Thyroid gland (tissue), 4 donors: Measurements from ENCODE around the gene ZNF586. TPM values are rescaled to one million over a fixed set of nuclear protein-coding genes. Genes with fewer than 3 reads are reported as not detected.

ENCODE experiments used
- DNase-seq, 2 donors: peaks; one replicate each; pipeline ENCODE4 v3.0.0-alpha.2; 2019
- H3K27ac ChIP-seq, 3 donors: fragments of 200-600 bp; sonication (generic); 1 replicate in 2 of 3; 2 replicates in 1 of 3; pipeline ENCODE4 v1.5.1; 2016 to 2019; ENCODE audit warnings: mild to moderate bottlenecking in 1 of 3, moderate library complexity in 1 of 3
- H3K27me3 ChIP-seq: fragments of 200-600 bp; sonication (generic); one replicate; pipeline ENCODE4 v1.5.1; 2019
- H3K36me3 ChIP-seq, 2 donors: fragments of 200-600 bp; sonication (generic); one replicate each; pipeline ENCODE4 v1.5.1; 2016 to 2019
- H3K4me1 ChIP-seq, 2 donors: fragments of 200-600 bp; sonication (generic); one replicate each; pipeline ENCODE4 v1.5.1; 2017 to 2019
- H3K4me3 ChIP-seq, 3 donors: fragments of 200-600 bp; sonication (generic); replicated peaks in 1 of 3; 1 replicate in 2 of 3; 2 replicates in 1 of 3; pipeline ENCODE4 v1.5.1; 2016; ENCODE audit warnings: mild to moderate bottlenecking in 1 of 3
- H3K9me3 ChIP-seq: fragments of 200-600 bp; sonication (generic); one replicate; pipeline ENCODE4 v1.5.1; 2017
- CTCF ChIP-seq, 6 experiments: fragments of 200-600 bp in 3 of 6; fragments of 450-650 bp in 3 of 6; sonication (generic) in 3 of 6; IDR thresholded peaks; one replicate each; pipeline ENCODE4 v1.5.1; 2016 to 2019; ENCODE audit warnings: antibody characterized with exemption in 6 of 6, mild to moderate bottlenecking in 2 of 6, inconsistent platforms in 1 of 6, moderate library complexity in 1 of 6
- POLR2A ChIP-seq, 2 donors: fragments of 450-650 bp; IDR thresholded peaks; one replicate each; pipeline ENCODE4 v1.6.1; 2017; ENCODE audit warnings: antibody characterized with exemption in 2 of 2, mild to moderate bottlenecking in 2 of 2, moderate library complexity in 1 of 2
- WGBS, 2 donors: methylation state at CpG; one replicate each; pipeline ENCODE4 v1.1.5; 2017; 5-methylcytosine and 5-hydroxymethylcytosine counted together
- intact Hi-C: fragments of 100-400 bp; cut with DNase I; formaldehyde crosslinking; loops from one replicate; pipeline ENCODE4 v1.15.1; 2023
- total RNA-seq, 4 donors: library from RNA; depleted of rRNA; stranded (reverse); fragments of >200 nt; gene quantifications; one replicate each; pipeline ENCODE4 v1.2.3, GENCODE V29; 2016

The ZNF586 gene
- total RNA-seq, 4 donors from 2014 or later, result 23.8 to 30.5 (median 27.5) TPM

- Histone ChIP-seq H3K4me1 (peaks cover 13 to 25% of the 10 kb centered on the region in 2 donors), H3K36me3 (no peaks in the 10 kb centered on the region), H3K27me3 (no peaks in the 10 kb centered on the region), H3K9me3 (no peaks in the 10 kb centered on the region), H3K27ac (peak overlapping the region in 2 of 3 donors; percentile 22 to 57), H3K4me3 (peak overlapping the region; percentile 18 to 98 (median 52))
- WGBS, 2 donors, result 10 to 19% methylated on average over 11 to 13 of the region's 13 CpGs
- intact Hi-C loops, result loop anchor here (10.0 kb wide), 1 partner anchor 49 kb away; the partner anchor contains the start of gene ZNF586
- no peak for TF ChIP-seq CTCF (IDR thresholded peaks at IDR 0.05)
- no peak for TF ChIP-seq POLR2A (IDR thresholded peaks at IDR 0.05)
- peak in 1 of 2 donors; percentile 27 for DNase-seq
Observed at GRCh38 chr19:57813919-57814504, 44.5 kb downstream of the ZNF586 start.

- WGBS, 2 donors, result 2% methylated on average over 25 to 31 of the region's 50 CpGs
- intact Hi-C loops, result loop anchor here (10.0 kb wide), 1 partner anchor 50 kb away; the partner anchor contains the start of gene ZNF586
- peak; percentile 83 to 87 for DNase-seq
- Histone ChIP-seq H3K27ac (peak within 1 kb of the TSS; percentile 22 to 63 (median 57)), H3K9me3 (no peaks in the 10 kb centered on the region), H3K4me1 (peaks cover 13 to 26% of the 10 kb centered on the region in 2 donors), H3K27me3 (no peaks in the 10 kb centered on the region), H3K4me3 (peak within 1 kb of the TSS; percentile 18 to 98 (median 52)), H3K36me3 (no peaks in the 10 kb centered on the region)
- TF ChIP-seq POLR2A (IDR thresholded peaks at IDR 0.05), result peak; percentile 21 to 92
- TF ChIP-seq CTCF (IDR thresholded peaks at IDR 0.05), result no peak
Observed at GRCh38 chr19:57814505-57815246, 45.2 kb downstream of the ZNF586 start, which contains the start of gene ZNF552. TSS of gene ZNF552 (minus strand) at chr19:57814913. CDS start at chr19:57814743, 170 bp downstream.

- H3K9me3 ChIP-seq, result no peaks in the 10 kb centered on the region
- intact Hi-C loops, result loop anchor here (10.0 kb wide), 1 partner anchor 51 kb away; the partner anchor contains the start of gene ZNF586
- H3K27me3 ChIP-seq, result no peaks in the 10 kb centered on the region
- peak overlapping the region in 1 of 3 donors; percentile 57 for H3K27ac ChIP-seq
- 89 to 91% methylated on average over 17 of the region's 17 CpGs for WGBS, 2 donors
- H3K36me3 ChIP-seq, result no peaks in the 10 kb centered on the region
- H3K4me3 ChIP-seq, result peak overlapping the region in 1 of 3 donors; percentile 52
- no peak for DNase-seq
- peaks cover 13 to 29% of the 10 kb centered on the region in 2 donors for H3K4me1 ChIP-seq
- TF ChIP-seq CTCF (IDR thresholded peaks at IDR 0.05) (no peak), POLR2A (IDR thresholded peaks at IDR 0.05) (no peak)
Observed at GRCh38 chr19:57815247-57816075, 46.0 kb downstream of the ZNF586 start.

- H3K4me3 ChIP-seq, result no peak overlapping the region
- WGBS, 2 donors, result 89 to 98% methylated on average over 7 of the region's 7 CpGs
- no peaks in the 10 kb centered on the region for H3K27me3 ChIP-seq
- intact Hi-C loops, result loop anchor here (10.0 kb wide), 1 partner anchor 52 kb away; the partner anchor contains the start of gene ZNF586
- H3K36me3 ChIP-seq, result no peaks in the 10 kb centered on the region
- no peak overlapping the region for H3K27ac ChIP-seq
- no peaks in the 10 kb centered on the region for H3K9me3 ChIP-seq
- no peak for DNase-seq
- TF ChIP-seq CTCF (IDR thresholded peaks at IDR 0.05), result no peak
- no peak for TF ChIP-seq POLR2A (IDR thresholded peaks at IDR 0.05)
- peaks cover 13 to 33% of the 10 kb centered on the region in 2 donors for H3K4me1 ChIP-seq
Observed at GRCh38 chr19:57816652-57817051, 47.2 kb downstream of the ZNF586 start.
